ENCODE measurements around the gene STAP2.

STAP2 gene

GRCh38 chr19:4369888-4370260 lies 31.2 kb upstream of the STAP2 start:
- DNase-seq = peak; percentile 24 to 69 (median 55)

GRCh38 chr19:4369109-4369887 lies 30.7 kb upstream of the STAP2 start:
- peak; percentile 53 to 73 (median 66) for DNase-seq

GRCh38 chr19:4368128-4368820 lies 29.6 kb upstream of the STAP2 start:
- DNase-seq = no peak

GRCh38 chr19:4367781-4368127 lies 29.1 kb upstream of the STAP2 start:
- DNase-seq = no peak

- DNase-seq = no peak
These were observed 28.7 kb upstream of the STAP2 start for GRCh38 chr19:4367336-4367723.

GRCh38 chr19:4366666-4367335 lies 28.2 kb upstream of the STAP2 start:
- DNase-seq = no peak

GRCh38 chr19:4365791-4366665 lies 27.4 kb upstream of the STAP2 start:
- DNase-seq = no peak

GRCh38 chr19:4365341-4365740 lies 26.7 kb upstream of the STAP2 start:
- no peak for DNase-seq

- DNase-seq = no peak
These were observed 25.1 kb upstream of the STAP2 start for GRCh38 chr19:4363571-4364304.

GRCh38 chr19:4362831-4363545 lies 24.4 kb upstream of the STAP2 start:
- no peak for DNase-seq

- DNase-seq = no peak
These were observed 23.6 kb upstream of the STAP2 start for GRCh38 chr19:4362101-4362828.

- DNase-seq = no peak
These were observed 22.8 kb upstream of the STAP2 start for GRCh38 chr19:4361152-4362046.

- no peak for DNase-seq
These were observed 22.1 kb upstream of the STAP2 start for GRCh38 chr19:4360641-4361151.

GRCh38 chr19:4360081-4360569 lies 21.5 kb upstream of the STAP2 start:
- no peak for DNase-seq

- no peak for DNase-seq
These were observed 21.0 kb upstream of the STAP2 start for GRCh38 chr19:4359627-4360000.

GRCh38 chr19:4358709-4359626 lies 20.3 kb upstream of the STAP2 start:
- DNase-seq = no peak

- no peak for DNase-seq
These were observed 19.3 kb upstream of the STAP2 start for GRCh38 chr19:4357921-4358326.

- no peak for DNase-seq
These were observed 18.6 kb upstream of the STAP2 start for GRCh38 chr19:4357095-4357797.

All from stimulated activated naive CD4-positive, alpha-beta T cell (primary cell).